Measurements from ENCODE around the gene TRDMT1. TPM values are rescaled to one million over a fixed set of nuclear protein-coding genes. Genes with fewer than 3 reads are reported as not detected.

TRDMT1 gene
- total RNA-seq, 2 experiments from 2014 or later: 10.4 to 12.2 TPM

GRCh38 chr10:17176091-17176490, 25.4 kb downstream of the TRDMT1 start:
- Histone ChIP-seq H4K20me1 (ENCODE audit: insufficient read depth, low read length) (no peaks in the 10 kb centered on the region), H3K9me2 (ENCODE audit: insufficient read depth, low read length) (no peaks in the 10 kb centered on the region), H3K4me1 (ENCODE audit: insufficient read depth, low read length, poor library complexity, severe bottlenecking) (no peaks in the 10 kb centered on the region), H3K36me3 (ENCODE audit: insufficient read depth, low read length) (no peaks in the 10 kb centered on the region), H3K4me3 (ENCODE audit: low read depth, low read length, poor library complexity, severe bottlenecking) (no peak overlapping the region), H3K4me2 (ENCODE audit: low read length) (no peak overlapping the region), H3K9me3 (ENCODE audit: low read length) (no peaks in the 10 kb centered on the region), H3K27ac (ENCODE audit: low read depth, low read length, poor library complexity, severe bottlenecking) (no peak overlapping the region), H2AFZ (ENCODE audit: low read length) (no peak overlapping the region), H3K79me2 (ENCODE audit: insufficient read depth, low read depth, low read length) (no peaks in the 10 kb centered on the region)
- CTCF ChIA-PET (ENCODE audit: unreplicated experiment): no interaction called here
- no TSS peak for BruUV-seq (replicated peaks)
- TF ChIP-seq CTCF (conservative IDR thresholded peaks at IDR 0.05; ENCODE audit: low read length): no peak
- no peak for TF ChIP-seq EZH2phosphoT487 (IDR thresholded peaks at IDR 0.05; ENCODE audit: borderline replicate concordance, low read depth, low read length)
- intact Hi-C loops (cut with micrococcal nuclease; ENCODE audit: unreplicated experiment): no loop called here
- POLR2A ChIA-PET: interaction anchor here (0.7 kb wide), 1 partner anchor 178 kb away, joined by 3 read pairs; no protein-coding TSS in a partner anchor
- DNase-seq (ENCODE audit: low spot score): no peak

DNA sequence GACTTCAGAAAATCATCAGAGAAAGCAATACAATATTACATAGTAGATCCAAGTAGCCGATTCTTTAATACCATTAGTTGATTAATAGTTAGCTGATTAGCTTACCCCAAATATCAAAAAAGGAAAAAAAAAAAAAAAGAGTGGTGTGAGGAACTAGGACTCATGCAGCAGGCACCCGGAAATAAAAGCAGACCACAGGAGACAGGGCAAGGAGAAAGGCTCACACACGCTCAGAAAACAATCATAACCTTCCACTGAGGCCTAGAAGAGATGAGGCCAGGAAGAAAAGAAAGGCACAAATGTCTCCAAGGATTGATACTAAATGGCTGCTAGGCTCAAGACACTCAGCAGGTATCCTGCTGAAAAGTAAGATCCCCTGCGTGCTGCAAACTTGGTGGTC, 25.9 kb downstream of the TRDMT1 start:
- Histone ChIP-seq H3K4me1 (ENCODE audit: insufficient read depth, low read length, poor library complexity, severe bottlenecking) (no peaks in the 10 kb centered on the region), H3K9me3 (ENCODE audit: low read length) (no peaks in the 10 kb centered on the region), H3K79me2 (ENCODE audit: insufficient read depth, low read depth, low read length) (no peaks in the 10 kb centered on the region), H4K20me1 (ENCODE audit: insufficient read depth, low read length) (no peaks in the 10 kb centered on the region), H2AFZ (ENCODE audit: low read length) (no peak overlapping the region), H3K4me3 (ENCODE audit: low read depth, low read length, poor library complexity, severe bottlenecking) (no peak overlapping the region), H3K9me2 (ENCODE audit: insufficient read depth, low read length) (no peaks in the 10 kb centered on the region), H3K36me3 (ENCODE audit: insufficient read depth, low read length) (no peaks in the 10 kb centered on the region), H3K27ac (ENCODE audit: low read depth, low read length, poor library complexity, severe bottlenecking) (no peak overlapping the region), H3K4me2 (ENCODE audit: low read length) (no peak overlapping the region)
- BruUV-seq (replicated peaks): no TSS peak
- no peak for TF ChIP-seq EZH2phosphoT487 (IDR thresholded peaks at IDR 0.05; ENCODE audit: borderline replicate concordance, low read depth, low read length)
- TF ChIP-seq CTCF (conservative IDR thresholded peaks at IDR 0.05; ENCODE audit: low read length): no peak
- CTCF ChIA-PET (ENCODE audit: unreplicated experiment): no interaction called here
- DNase-seq (ENCODE audit: low spot score): no peak
- POLR2A ChIA-PET: interaction anchor here (0.7 kb wide), 1 partner anchor 178 kb away, joined by 3 read pairs; no protein-coding TSS in a partner anchor
- intact Hi-C loops (cut with micrococcal nuclease; ENCODE audit: unreplicated experiment): no loop called here

GRCh38 chr10:17174626-17175025, 26.8 kb downstream of the TRDMT1 start:
- Histone ChIP-seq H3K27ac (ENCODE audit: low read depth, low read length, poor library complexity, severe bottlenecking) (no peak overlapping the region), H3K79me2 (ENCODE audit: insufficient read depth, low read depth, low read length) (no peaks in the 10 kb centered on the region), H3K9me2 (ENCODE audit: insufficient read depth, low read length) (no peaks in the 10 kb centered on the region), H3K4me2 (ENCODE audit: low read length) (no peak overlapping the region), H3K4me3 (ENCODE audit: low read depth, low read length, poor library complexity, severe bottlenecking) (no peak overlapping the region), H3K9me3 (ENCODE audit: low read length) (no peaks in the 10 kb centered on the region), H3K4me1 (ENCODE audit: insufficient read depth, low read length, poor library complexity, severe bottlenecking) (no peaks in the 10 kb centered on the region), H4K20me1 (ENCODE audit: insufficient read depth, low read length) (no peaks in the 10 kb centered on the region; the same call in 1 of the 2 replicates), H3K36me3 (ENCODE audit: insufficient read depth, low read length) (no peaks in the 10 kb centered on the region), H2AFZ (ENCODE audit: low read length) (no peak overlapping the region)
- ChIA-PET CTCF (ENCODE audit: unreplicated experiment) (no interaction called here), POLR2A (interaction anchor here (0.6 kb wide), 1 partner anchor 89 kb away, joined by 3 read pairs; no protein-coding TSS in a partner anchor)
- no peak for TF ChIP-seq CTCF (conservative IDR thresholded peaks at IDR 0.05; ENCODE audit: low read length)
- TF ChIP-seq EZH2phosphoT487 (IDR thresholded peaks at IDR 0.05; ENCODE audit: borderline replicate concordance, low read depth, low read length): no peak
- BruUV-seq (replicated peaks): no TSS peak
- DNase-seq (ENCODE audit: low spot score): no peak
- intact Hi-C loops (cut with micrococcal nuclease; ENCODE audit: unreplicated experiment): no loop called here
